A549 (cell line): Measurements from ENCODE around the gene MEIKIN. TPM values are rescaled to one million over a fixed set of nuclear protein-coding genes. Genes with fewer than 3 reads are reported as not detected.

ENCODE experiments used
- ATAC-seq, 2 experiments: fragments of 200-7000 bp in 1 of 2; fragments of >200 bp in 1 of 2; cut with Nextera tagmentation in 1 of 2; cut with Tn5 transposase in 1 of 2; 3 replicates each; pipeline versions ENCODE4 v1.8.0 to v1.9.1; 2018 to 2020; ENCODE audit warnings: mild to moderate bottlenecking in 1 of 2, moderate library complexity in 1 of 2
- CTCF ChIA-PET: fragments of 300-600 bp; sonication (Branson Sonifier 250); formaldehyde crosslinking; extraction: SDS; loops from one replicate; lab custom pipeline; 2021; ENCODE audit warnings: antibody characterized with exemption, inconsistent platforms; lab: Yijun Ruan, JAX
- POLR2A ChIA-PET: fragments of 350-600 bp; formaldehyde crosslinking; extraction: SDS; loops from one replicate; lab custom pipeline; 2021; ENCODE audit warnings: antibody characterized with exemption, inconsistent platforms; lab: Yijun Ruan, JAX
- DNase-seq, 2 experiments: peaks; one replicate each; pipeline versions ENCODE4 v3.0.0 to v3.0.0-alpha.2; 2011 to 2016; ENCODE audit warnings: low read depth in 1 of 2, low spot score in 1 of 2
- FAIRE-seq: peaks from 2 replicates; lab custom pipeline; 2011; peaks lifted over from hg19 to GRCh38; lab: Jason Lieb, UNC
- H3K27ac ChIP-seq, 2 experiments: fragments of >200 bp; sonication (Bioruptor Twin); formaldehyde crosslinking; 3 replicates each; pipeline ENCODE4 v1.5.1; 2016 to 2017
- H3K4me1 ChIP-seq: fragments of >200 bp; sonication (Bioruptor Twin); formaldehyde crosslinking; 3 replicates; pipeline ENCODE4 v1.6.1; 2016
- H3K4me2 ChIP-seq: fragments of >200 bp; sonication (Bioruptor Twin); formaldehyde crosslinking; 3 replicates; pipeline ENCODE4 v1.6.1; 2016
- H3K4me3 ChIP-seq: fragments of >200 bp; sonication (Bioruptor Twin); formaldehyde crosslinking; 3 replicates; pipeline ENCODE4 v1.5.1; 2016
- H3K9me3 ChIP-seq: fragments of >200 bp; sonication (Bioruptor Twin); formaldehyde crosslinking; 3 replicates; pipeline ENCODE4 v1.6.1; 2016
- BCL3 ChIP-seq: fragments of >200 bp; sonication (Bioruptor Twin); formaldehyde crosslinking; IDR thresholded peaks from 3 replicates; pipeline ENCODE4 v1.6.1; 2016
- CBX2 ChIP-seq: fragments of 200-600 bp; sonication (generic); IDR thresholded peaks from 2 replicates; pipeline ENCODE4 v1.6.1; 2016; ENCODE audit warnings: low read depth, mild to moderate bottlenecking, borderline replicate concordance
- CBX8 ChIP-seq: fragments of 200-600 bp; sonication (generic); IDR thresholded peaks from 2 replicates; pipeline ENCODE4 v1.6.1; 2016
- CHD2 ChIP-seq: fragments of 150-350 bp; IDR thresholded peaks from 2 replicates; pipeline ENCODE4 v1.6.1; 2014; ENCODE audit warnings: low read length; ENCODE audit not compliant: partially characterized antibody
- CHD4 ChIP-seq: fragments of 200-600 bp; sonication (generic); IDR thresholded peaks from 2 replicates; pipeline ENCODE4 v1.6.1; 2016; ENCODE audit warnings: antibody characterized with exemption, mild to moderate bottlenecking, borderline replicate concordance
- EHMT2 ChIP-seq: fragments of 200-600 bp; sonication (generic); IDR thresholded peaks from 2 replicates; pipeline ENCODE4 v1.6.1; 2016; ENCODE audit warnings: antibody characterized with exemption, low read depth, mild to moderate bottlenecking, moderate library complexity
- EP300 ChIP-seq, 2 experiments: fragments of >200 bp; sonication (Bioruptor Twin); formaldehyde crosslinking; IDR thresholded peaks; 2 replicates in 1 of 2; 3 replicates in 1 of 2; pipeline ENCODE4 v1.6.1; 2016 to 2017
- FOXS1 ChIP-seq: fragments of 250-450 bp; sonication (Bioruptor Pico); IDR thresholded peaks from 2 replicates; pipeline ENCODE4 v1.5.0; 2020; ENCODE audit warnings: mild to moderate bottlenecking, moderate library complexity
- HDAC2 ChIP-seq: fragments of 200-600 bp; sonication (generic); IDR thresholded peaks from 2 replicates; pipeline ENCODE4 v1.6.1; 2016
- HOXB13 ChIP-seq: fragments of 250-450 bp; sonication (Bioruptor Pico); IDR thresholded peaks from 2 replicates; pipeline ENCODE4 v1.5.0; 2020; ENCODE audit warnings: low read depth, mild to moderate bottlenecking, moderate library complexity
- HOXB5 ChIP-seq: fragments of 250-450 bp; sonication (Bioruptor Pico); IDR thresholded peaks from 2 replicates; pipeline ENCODE4 v1.5.0; 2020; ENCODE audit warnings: mild to moderate bottlenecking, moderate library complexity
- JUNB ChIP-seq: fragments of >200 bp; sonication (Bioruptor Twin); formaldehyde crosslinking; IDR thresholded peaks from 2 replicates; pipeline ENCODE4 v1.6.1; 2016
- KDM1A ChIP-seq: fragments of 200-600 bp; sonication (generic); IDR thresholded peaks from 2 replicates; pipeline ENCODE4 v1.6.1; 2016; ENCODE audit warnings: low read depth, mild to moderate bottlenecking
- MAFK ChIP-seq: fragments of 450-650 bp; IDR thresholded peaks from 2 replicates; pipeline ENCODE4 v1.6.1; 2014; ENCODE audit not compliant: partially characterized antibody
- MYC ChIP-seq: IDR thresholded peaks from 2 replicates; pipeline ENCODE4 v1.6.1; 2012; ENCODE audit warnings: mild to moderate bottlenecking, inconsistent platforms, low read length, improper control_type of control experiment, borderline replicate concordance
- NFE2L2 ChIP-seq: fragments of 150-350 bp; conservative IDR thresholded peaks from 2 replicates; pipeline ENCODE4 v1.6.1; 2014; ENCODE audit warnings: low read length
- NR3C1 ChIP-seq: fragments of >200 bp; sonication (Bioruptor Twin); formaldehyde crosslinking; IDR thresholded peaks from 3 replicates; pipeline ENCODE4 v1.6.1; 2017
- POLR2AphosphoS2 ChIP-seq: conservative IDR thresholded peaks from 2 replicates; pipeline ENCODE4 v1.6.1; 2012; ENCODE audit warnings: low read length, improper control_type of control experiment, inconsistent platforms
- RCOR1 ChIP-seq: fragments of 150-350 bp; IDR thresholded peaks from 2 replicates; pipeline ENCODE4 v1.6.1; 2014; ENCODE audit warnings: antibody characterized with exemption, low read length, low read depth
- RFX5 ChIP-seq: fragments of 450-650 bp; IDR thresholded peaks from 2 replicates; pipeline ENCODE4 v1.7.1; 2014; ENCODE audit warnings: antibody characterized with exemption, mild to moderate bottlenecking, moderate library complexity
- RNF2 ChIP-seq: fragments of 200-600 bp; sonication (generic); IDR thresholded peaks from 2 replicates; pipeline ENCODE4 v1.6.1; 2016; ENCODE audit warnings: low read depth, mild to moderate bottlenecking, antibody characterized with exemption, moderate library complexity, borderline replicate concordance
- ZSCAN20 ChIP-seq: fragments of 250-450 bp; sonication (Bioruptor Pico); IDR thresholded peaks from 2 replicates; pipeline ENCODE4 v1.8.0; 2022; ENCODE audit warnings: mild to moderate bottlenecking, moderate library complexity
- WGBS: methylation state at CpG from one replicate; pipeline ENCODE4 v1.1.6; 2017; ENCODE audit errors: missing lambda C conversion rate; 5-methylcytosine and 5-hydroxymethylcytosine counted together
- polyA plus RNA-seq, 4 experiments: library from polyadenylated mRNA; depleted of rRNA in 3 of 4; stranded (reverse); fragments of >200 nt; fragmentation: RNase III in 1 of 4; extraction: RNeasy Plus Mini Kit Qiagen cat#74134 plus additional on column Dnase treatment in 1 of 4; gene quantifications; 2 replicates in 3 of 4; 3 replicates in 1 of 4; pipeline ENCODE4 v1.2.3, GENCODE V29; 2011 to 2017
- TF ChIP-seq, protein P1 (sequence below): fragments of 250-450 bp; sonication (Bioruptor Pico); IDR thresholded peaks from 2 replicates; pipeline ENCODE4 v1.5.0; 2021; ENCODE audit warnings: mild to moderate bottlenecking, moderate library complexity, borderline replicate concordance
- TF ChIP-seq, protein P2 (sequence below): IDR thresholded peaks from 2 replicates; pipeline ENCODE4 v1.6.1; 2012
- TF ChIP-seq, protein P3 (sequence below): fragments of 250-450 bp; sonication (Bioruptor Pico); IDR thresholded peaks from 2 replicates; pipeline ENCODE4 v1.5.0; 2020; ENCODE audit warnings: low read depth, mild to moderate bottlenecking, moderate library complexity

The MEIKIN gene
- polyA plus RNA-seq, 2 of the 4 experiments (the other 2 are of a cell fraction) = not detected

DNA sequence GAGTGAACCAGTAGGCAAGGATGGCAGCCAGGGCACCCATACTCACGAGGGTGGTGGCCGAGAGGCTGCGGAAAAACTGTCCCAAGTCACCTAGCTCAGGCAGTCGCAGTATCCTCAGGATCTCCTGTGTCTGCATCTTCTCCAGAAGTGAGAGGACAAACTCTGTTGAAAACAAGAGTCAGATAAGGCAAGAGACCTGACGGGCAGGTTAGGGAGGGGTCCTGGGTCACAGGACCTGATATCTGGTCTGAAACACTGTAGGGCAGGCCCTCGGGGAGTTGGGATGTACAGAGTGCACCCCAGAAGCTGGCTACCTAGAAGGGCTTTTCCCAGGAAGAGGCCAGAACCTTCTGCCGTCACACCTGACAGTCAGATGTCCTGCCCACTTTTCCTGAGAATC lies 48.6 kb upstream of the MEIKIN start:
- Histone ChIP-seq H3K4me1 (no peaks in the 10 kb centered on the region), H3K4me3 (no peak overlapping the region), H3K9me3 (no peaks in the 10 kb centered on the region), H3K4me2 (no peak overlapping the region), H3K27ac (no peak overlapping the region)
- WGBS = 60% methylated on average over 6 of the region's 7 CpGs
- no peak for ATAC-seq
- CTCF ChIA-PET = interaction anchor here (1.2 to 4.1 kb wide), 4 partner anchors 9 to 405 kb away, joined by 4 to 22 read pairs (median 4); no protein-coding TSS in a partner anchor
- TF ChIP-seq MYC (no peak), KDM1A (no peak)
- TF ChIP-seq, all 56 proteins: peak for 0
- POLR2A ChIA-PET = no interaction called here
- no peak for DNase-seq
- FAIRE-seq = no peak

GRCh38 chr5:131993676-131994075 lies 48.2 kb upstream of the MEIKIN start:
- TF ChIP-seq MYC = no peak
- CTCF ChIA-PET = interaction anchor here (1.2 to 4.1 kb wide), 4 partner anchors 9 to 404 kb away, joined by 4 to 22 read pairs (median 4); no protein-coding TSS in a partner anchor
- H3K4me3 ChIP-seq = no peak overlapping the region
- DNase-seq (no peak), FAIRE-seq (no peak), ATAC-seq (no peak)
- no peak overlapping the region for H3K4me2 ChIP-seq
- no peaks in the 10 kb centered on the region for H3K9me3 ChIP-seq
- POLR2A ChIA-PET = no interaction called here
- 70% methylated on average over 4 of the region's 4 CpGs for WGBS
- no peak overlapping the region for H3K27ac ChIP-seq
- H3K4me1 ChIP-seq = no peaks in the 10 kb centered on the region

- DNase-seq (no peak), ATAC-seq (no peak), FAIRE-seq (no peak)
- no peak overlapping the region for H3K27ac ChIP-seq
- no peak for TF ChIP-seq NFE2L2
- TF ChIP-seq EHMT2 = no peak
- no peak for TF ChIP-seq HOXB5 (CRISPR knock-in tag)
- TF ChIP-seq CHD2 = no peak
- no peak for TF ChIP-seq EP300 (IDR thresholded peaks at IDR 0.05)
- TF ChIP-seq ZSCAN20 (CRISPR knock-in tag) = no peak
- H3K9me3 ChIP-seq = no peaks in the 10 kb centered on the region
- H3K4me3 ChIP-seq = no peak overlapping the region
- H3K4me1 ChIP-seq = no peaks in the 10 kb centered on the region
- 47% methylated on average over 5 of the region's 5 CpGs for WGBS
- CTCF ChIA-PET = interaction anchor here (1.2 to 4.1 kb wide), 3 partner anchors 14 to 403 kb away, joined by 4 to 22 read pairs (median 4); no protein-coding TSS in a partner anchor
- POLR2A ChIA-PET = no interaction called here
- no peak overlapping the region for H3K4me2 ChIP-seq
Observed at GRCh38 chr5:131992370-131992769, 46.9 kb upstream of the MEIKIN start.

- Histone ChIP-seq H3K4me3 (no peak overlapping the region), H3K27ac (no peak overlapping the region), H3K9me3 (no peaks in the 10 kb centered on the region), H3K4me2 (no peak overlapping the region), H3K4me1 (no peaks in the 10 kb centered on the region)
- WGBS = 44% methylated on average over 10 of the region's 10 CpGs
- CTCF ChIA-PET = interaction anchor here (0.9 to 4.1 kb wide), 4 partner anchors 15 to 402 kb away, joined by 3 to 22 read pairs (median 4); no protein-coding TSS in a partner anchor
- FAIRE-seq (no peak), DNase-seq (no peak), ATAC-seq (no peak)
- POLR2A ChIA-PET = no interaction called here
- no peak for TF ChIP-seq HDAC2
- no peak for TF ChIP-seq RFX5
- TF ChIP-seq CHD2 = no peak
- no peak for TF ChIP-seq CBX8
- TF ChIP-seq CBX2 = no peak
- no peak for TF ChIP-seq BCL3
- TF ChIP-seq POLR2AphosphoS2 = no peak
- TF ChIP-seq, protein P1, sequence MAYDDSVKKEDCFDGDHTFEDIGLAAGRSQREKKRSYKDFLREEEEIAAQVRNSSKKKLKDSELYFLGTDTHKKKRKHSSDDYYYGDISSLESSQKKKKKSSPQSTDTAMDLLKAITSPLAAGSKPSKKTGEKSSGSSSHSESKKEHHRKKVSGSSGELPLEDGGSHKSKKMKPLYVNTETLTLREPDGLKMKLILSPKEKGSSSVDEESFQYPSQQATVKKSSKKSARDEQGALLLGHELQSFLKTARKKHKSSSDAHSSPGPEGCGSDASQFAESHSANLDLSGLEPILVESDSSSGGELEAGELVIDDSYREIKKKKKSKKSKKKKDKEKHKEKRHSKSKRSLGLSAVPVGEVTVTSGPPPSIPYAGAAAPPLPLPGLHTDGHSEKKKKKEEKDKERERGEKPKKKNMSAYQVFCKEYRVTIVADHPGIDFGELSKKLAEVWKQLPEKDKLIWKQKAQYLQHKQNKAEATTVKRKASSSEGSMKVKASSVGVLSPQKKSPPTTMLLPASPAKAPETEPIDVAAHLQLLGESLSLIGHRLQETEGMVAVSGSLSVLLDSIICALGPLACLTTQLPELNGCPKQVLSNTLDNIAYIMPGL (CRISPR knock-in tag) = no peak
- TF ChIP-seq RCOR1 = no peak
- TF ChIP-seq NR3C1 = no peak
- TF ChIP-seq CHD4 = no peak
- no peak for TF ChIP-seq HOXB13 (CRISPR knock-in tag)
- TF ChIP-seq, protein P2, sequence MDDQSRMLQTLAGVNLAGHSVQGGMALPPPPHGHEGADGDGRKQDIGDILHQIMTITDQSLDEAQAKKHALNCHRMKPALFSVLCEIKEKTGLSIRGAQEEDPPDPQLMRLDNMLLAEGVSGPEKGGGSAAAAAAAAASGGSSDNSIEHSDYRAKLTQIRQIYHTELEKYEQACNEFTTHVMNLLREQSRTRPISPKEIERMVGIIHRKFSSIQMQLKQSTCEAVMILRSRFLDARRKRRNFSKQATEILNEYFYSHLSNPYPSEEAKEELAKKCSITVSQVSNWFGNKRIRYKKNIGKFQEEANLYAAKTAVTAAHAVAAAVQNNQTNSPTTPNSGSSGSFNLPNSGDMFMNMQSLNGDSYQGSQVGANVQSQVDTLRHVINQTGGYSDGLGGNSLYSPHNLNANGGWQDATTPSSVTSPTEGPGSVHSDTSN = no peak
- TF ChIP-seq FOXS1 (CRISPR knock-in tag) = no peak
- no peak for TF ChIP-seq MAFK
- no peak for TF ChIP-seq MYC
- no peak for TF ChIP-seq JUNB
- TF ChIP-seq, protein P3, sequence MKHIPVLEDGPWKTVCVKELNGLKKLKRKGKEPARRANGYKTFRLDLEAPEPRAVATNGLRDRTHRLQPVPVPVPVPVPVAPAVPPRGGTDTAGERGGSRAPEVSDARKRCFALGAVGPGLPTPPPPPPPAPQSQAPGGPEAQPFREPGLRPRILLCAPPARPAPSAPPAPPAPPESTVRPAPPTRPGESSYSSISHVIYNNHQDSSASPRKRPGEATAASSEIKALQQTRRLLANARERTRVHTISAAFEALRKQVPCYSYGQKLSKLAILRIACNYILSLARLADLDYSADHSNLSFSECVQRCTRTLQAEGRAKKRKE (CRISPR knock-in tag) = no peak
- no peak for TF ChIP-seq RNF2
Observed at GRCh38 chr5:131991593-131992324, 46.3 kb upstream of the MEIKIN start.
